Esophagus (tissue), 2 donors: ENCODE measurements around the gene GRM4. TPM values are rescaled to one million over a fixed set of nuclear protein-coding genes. Genes with fewer than 3 reads are reported as not detected.
A peak's percentile ranks its signal among the peaks of the same experiment; 100 is the strongest.

Experiments
- H3K27ac ChIP-seq, 2 donors: one replicate each; pipeline ENCODE4 v1.5.1; 2013; ENCODE audit warnings: low read depth in 2 of 2, mild to moderate bottlenecking in 2 of 2, inconsistent platforms in 1 of 2, low read length in 1 of 2, moderate library complexity in 1 of 2
- H3K27me3 ChIP-seq, 2 donors: one replicate each; pipeline ENCODE4 v1.6.1; 2013; ENCODE audit warnings: low read length in 2 of 2, control low read depth in 1 of 2, mild to moderate bottlenecking in 1 of 2; ENCODE audit not compliant: insufficient read depth in 2 of 2, control insufficient read depth in 1 of 2
- H3K36me3 ChIP-seq, 2 donors: one replicate each; pipeline ENCODE4 v1.6.1; 2013; ENCODE audit warnings: low read length in 1 of 2; ENCODE audit not compliant: control insufficient read depth in 2 of 2, insufficient read depth in 2 of 2
- H3K4me1 ChIP-seq, 2 donors: one replicate each; pipeline ENCODE4 v1.6.1; 2013; ENCODE audit warnings: low read length in 1 of 2; ENCODE audit not compliant: control insufficient read depth in 2 of 2, insufficient read depth in 2 of 2
- H3K4me3 ChIP-seq, 2 donors: one replicate each; pipeline ENCODE4 v1.5.1; 2013; ENCODE audit warnings: low read length in 2 of 2, mild to moderate bottlenecking in 2 of 2, low read depth in 1 of 2, moderate library complexity in 1 of 2
- H3K9me3 ChIP-seq, 2 donors: one replicate each; pipeline ENCODE4 v1.6.1; 2013; ENCODE audit warnings: mild to moderate bottlenecking in 2 of 2, low read depth in 1 of 2, low read length in 1 of 2, moderate library complexity in 1 of 2; ENCODE audit not compliant: control insufficient read depth in 2 of 2, insufficient read depth in 1 of 2
- WGBS, 2 donors: extraction: QIAGEN DNeasy Blood & Tissue Kit; methylation state at CpG; one replicate each; pipeline ENCODE4 v1.1.7; 2013; 5-methylcytosine and 5-hydroxymethylcytosine counted together
- polyA plus RNA-seq, 2 donors: library from polyadenylated mRNA; stranded (reverse); fragments of 200-250 nt; gene quantifications; one replicate each; pipeline ENCODE4 v1.2.3, GENCODE V29; 2013
- donor health status: healthy with polysubstance abuse.
- donor health status: Bipolar disorder and iron deficiency.

GRM4 gene
- polyA plus RNA-seq, 2 donors = 0.01 TPM; not detected in 1

- no peaks in the 10 kb centered on the region for H3K9me3 ChIP-seq
- H3K27ac ChIP-seq = no peak overlapping the region
- peaks cover 1 to 6% of the 10 kb centered on the region in 2 donors for H3K4me1 ChIP-seq
- H3K27me3 ChIP-seq = peaks cover 0 to 3% of the 10 kb centered on the region in 2 donors
- no peaks in the 10 kb centered on the region for H3K36me3 ChIP-seq
- WGBS, 2 donors = 63 to 65% methylated on average over 8 of the region's 8 CpGs
- H3K4me3 ChIP-seq = no peak overlapping the region
These were observed 4.9 kb upstream of the GRM4 start for GRCh38 chr6:34150766-34151165.

- no peak overlapping the region for H3K27ac ChIP-seq
- no peaks in the 10 kb centered on the region for H3K36me3 ChIP-seq
- peaks cover 8 to 9% of the 10 kb centered on the region in 2 donors for H3K4me1 ChIP-seq
- no peak overlapping the region for H3K4me3 ChIP-seq
- no peaks in the 10 kb centered on the region for H3K9me3 ChIP-seq
- peaks cover 0 to 6% of the 10 kb centered on the region in 2 donors for H3K27me3 ChIP-seq
- WGBS, 2 donors = 81 to 83% methylated on average over 4 of the region's 4 CpGs
These were observed 4.0 kb upstream of the GRM4 start for GRCh38 chr6:34149831-34150400.

- H3K9me3 ChIP-seq = no peaks in the 10 kb centered on the region
- no peaks in the 10 kb centered on the region for H3K36me3 ChIP-seq
- H3K27me3 ChIP-seq = peaks cover 0 to 9% of the 10 kb centered on the region in 2 donors
- peaks cover 11 to 13% of the 10 kb centered on the region in 2 donors for H3K4me1 ChIP-seq
- no peak overlapping the region for H3K4me3 ChIP-seq
- no peak overlapping the region for H3K27ac ChIP-seq
- WGBS, 2 donors = 40% methylated on average over 5 of the region's 5 CpGs
These were observed 3.5 kb upstream of the GRM4 start for GRCh38 chr6:34149452-34149810.

- no peaks in the 10 kb centered on the region for H3K9me3 ChIP-seq
- peaks cover 0 to 11% of the 10 kb centered on the region in 2 donors for H3K27me3 ChIP-seq
- H3K27ac ChIP-seq = no peak overlapping the region
- peaks cover 14 to 15% of the 10 kb centered on the region in 2 donors for H3K4me1 ChIP-seq
- WGBS, 2 donors = 71 to 73% methylated on average over 8 of the region's 8 CpGs
- no peaks in the 10 kb centered on the region for H3K36me3 ChIP-seq
- H3K4me3 ChIP-seq = no peak overlapping the region
These were observed 3.0 kb upstream of the GRM4 start for GRCh38 chr6:34148631-34149451.

- Histone ChIP-seq H3K27ac (no peak overlapping the region), H3K27me3 (peaks cover 0 to 14% of the 10 kb centered on the region in 2 donors), H3K9me3 (no peaks in the 10 kb centered on the region), H3K4me1 (peaks cover 18 to 19% of the 10 kb centered on the region in 2 donors), H3K4me3 (no peak overlapping the region), H3K36me3 (no peaks in the 10 kb centered on the region)
- WGBS, 2 donors = 72 to 74% methylated on average over 13 of the region's 13 CpGs
These were observed 2.2 kb upstream of the GRM4 start for GRCh38 chr6:34147906-34148630.

GRCh38 chr6:34146801-34147592, 1.1 kb upstream of the GRM4 start:
- no peaks in the 10 kb centered on the region for H3K36me3 ChIP-seq
- H3K9me3 ChIP-seq = no peaks in the 10 kb centered on the region
- H3K4me3 ChIP-seq = no peak overlapping the region
- H3K4me1 ChIP-seq = peaks cover 18 to 19% of the 10 kb centered on the region in 2 donors
- H3K27ac ChIP-seq = no peak overlapping the region
- H3K27me3 ChIP-seq = peaks cover 3 to 19% of the 10 kb centered on the region in 2 donors
- 64 to 67% methylated on average over 10 of the region's 10 CpGs for WGBS, 2 donors

- 0 to 1% methylated on average over 62 to 100 of the region's 100 CpGs for WGBS, 2 donors
- Histone ChIP-seq H3K36me3 (no peaks in the 10 kb centered on the region), H3K27ac (no peak overlapping the region), H3K27me3 (peaks cover 6 to 24% of the 10 kb centered on the region in 2 donors), H3K4me1 (peaks cover 18 to 19% of the 10 kb centered on the region in 2 donors), H3K9me3 (no peaks in the 10 kb centered on the region), H3K4me3 (peak overlapping the region; percentile 16 to 35)
These were observed 496 bp downstream of the GRM4 start for GRCh38 chr6:34145161-34146020.

GRCh38 chr6:34144581-34145160, 1.2 kb downstream of the GRM4 start:
- H3K4me3 ChIP-seq = peak overlapping the region; percentile 16 to 35
- peaks cover 18 to 19% of the 10 kb centered on the region in 2 donors for H3K4me1 ChIP-seq
- H3K9me3 ChIP-seq = no peaks in the 10 kb centered on the region
- no peaks in the 10 kb centered on the region for H3K36me3 ChIP-seq
- WGBS, 2 donors = 1 to 2% methylated on average over 54 to 58 of the region's 58 CpGs
- no peak overlapping the region for H3K27ac ChIP-seq
- peaks cover 6 to 24% of the 10 kb centered on the region in 2 donors for H3K27me3 ChIP-seq
